ENCODE measurements around the gene BAG5. TPM values are rescaled to one million over a fixed set of nuclear protein-coding genes. Genes with fewer than 3 reads are reported as not detected.

BAG5 gene
- total RNA-seq, 1 donor from 2014 or later, result 16.4 TPM

DNA sequence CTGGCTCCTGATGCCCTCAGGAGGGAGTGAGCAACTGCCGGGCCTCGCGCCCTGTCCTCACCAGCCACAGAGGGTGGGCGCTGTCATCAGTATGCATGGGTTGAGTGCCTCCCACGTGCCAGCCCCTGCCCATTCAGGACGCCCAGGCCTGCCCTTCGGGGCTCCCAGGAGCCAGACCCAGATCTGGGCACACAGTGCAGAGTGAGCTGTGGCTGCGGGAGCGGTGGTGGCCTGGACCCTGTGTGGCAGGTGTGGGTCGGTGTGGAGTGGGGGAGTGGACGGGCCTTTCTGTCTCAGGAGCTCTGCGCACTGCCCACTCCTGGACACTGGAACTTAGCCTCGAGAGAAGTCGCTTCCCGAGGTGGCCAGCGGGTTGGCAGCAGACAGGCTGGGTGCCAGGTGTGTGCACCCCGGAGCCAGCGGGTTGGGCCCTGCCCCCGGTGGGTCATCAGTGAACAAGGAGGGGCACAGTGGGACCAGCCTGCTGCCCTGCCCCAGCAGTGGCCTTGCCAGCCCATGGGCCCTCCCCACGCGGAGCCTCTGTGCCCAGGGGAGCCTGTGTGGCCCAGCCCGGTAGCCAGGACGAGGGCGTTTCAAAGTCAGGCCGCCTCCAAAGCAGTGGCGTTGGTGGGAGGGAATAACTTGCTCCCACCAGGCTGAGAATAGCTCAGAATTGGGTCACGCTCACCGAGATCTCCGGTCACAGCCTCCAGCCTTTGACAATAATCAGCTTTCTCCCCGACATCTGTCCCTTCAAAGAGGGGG is 24.0 kb downstream of the BAG5 start:
- intact Hi-C loops (cut with micrococcal nuclease), result no loop called here
- ATAC-seq (peak; percentile 36), DNase-seq (peak; percentile 60)

DNA sequence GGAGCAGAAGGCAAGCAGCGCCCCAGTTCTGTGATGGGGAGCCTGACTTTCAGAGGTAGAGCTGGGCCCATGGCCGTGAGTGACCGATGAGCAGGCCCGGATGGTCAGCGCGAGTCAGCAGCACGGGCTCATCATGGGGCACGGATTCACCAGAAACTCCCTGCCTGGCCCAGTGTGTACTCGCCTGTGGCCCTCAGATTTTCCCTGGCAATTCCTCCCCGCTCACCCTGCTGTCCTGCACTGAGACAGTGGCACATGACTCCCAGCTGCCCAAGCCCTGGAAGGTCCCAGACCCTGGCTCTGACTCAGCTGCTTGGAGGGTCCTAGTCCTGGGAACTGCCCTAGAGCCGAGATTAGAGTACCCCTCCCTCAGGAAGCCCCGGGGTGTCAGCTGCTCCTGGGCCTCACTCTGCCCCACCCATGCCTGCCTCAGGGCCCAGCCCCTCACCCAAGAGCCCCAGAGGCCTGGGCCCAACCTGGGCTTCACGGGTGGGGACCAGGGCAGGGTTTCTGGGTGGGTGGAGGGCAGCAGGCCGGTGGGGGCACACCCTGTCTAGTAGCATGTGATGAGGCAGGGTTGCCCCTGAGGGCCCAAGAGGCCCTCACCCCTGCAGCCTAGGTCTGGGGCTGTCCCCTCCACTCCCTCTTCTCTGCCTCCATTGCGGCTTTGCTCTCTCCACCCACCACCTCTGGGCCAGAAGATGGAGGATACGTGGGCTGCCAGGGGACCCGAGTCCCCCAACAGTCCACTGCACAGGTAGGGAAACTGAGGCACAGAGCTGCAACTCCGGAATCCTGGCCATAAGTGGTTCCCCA is 25.1 kb downstream of the BAG5 start:
- ATAC-seq, result no peak
- intact Hi-C loops (cut with micrococcal nuclease), result no loop called here
- peak; percentile 27 for DNase-seq

DNA sequence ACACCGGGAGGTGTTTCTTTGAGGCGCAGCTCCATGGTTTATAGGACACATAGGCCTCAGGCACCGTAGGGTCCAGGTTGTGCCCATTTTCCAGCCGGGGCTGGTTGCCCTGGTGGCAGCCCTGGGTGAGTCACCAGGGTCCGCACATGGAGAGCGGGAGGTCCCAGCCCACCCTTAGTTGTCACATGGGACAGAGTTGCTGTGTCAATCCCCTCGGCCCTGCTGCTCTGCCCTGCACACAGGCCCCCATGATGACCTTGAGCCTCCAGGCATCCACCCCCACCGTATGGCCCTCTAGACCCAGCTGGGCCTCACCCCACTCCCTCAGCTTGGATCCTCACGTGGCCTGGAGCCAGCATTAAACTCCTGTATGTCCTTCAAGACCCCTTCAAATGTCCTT is 25.8 kb downstream of the BAG5 start:
- peak; percentile 18 for DNase-seq
- ATAC-seq, result no peak
- intact Hi-C loops (cut with micrococcal nuclease), result no loop called here

DNA sequence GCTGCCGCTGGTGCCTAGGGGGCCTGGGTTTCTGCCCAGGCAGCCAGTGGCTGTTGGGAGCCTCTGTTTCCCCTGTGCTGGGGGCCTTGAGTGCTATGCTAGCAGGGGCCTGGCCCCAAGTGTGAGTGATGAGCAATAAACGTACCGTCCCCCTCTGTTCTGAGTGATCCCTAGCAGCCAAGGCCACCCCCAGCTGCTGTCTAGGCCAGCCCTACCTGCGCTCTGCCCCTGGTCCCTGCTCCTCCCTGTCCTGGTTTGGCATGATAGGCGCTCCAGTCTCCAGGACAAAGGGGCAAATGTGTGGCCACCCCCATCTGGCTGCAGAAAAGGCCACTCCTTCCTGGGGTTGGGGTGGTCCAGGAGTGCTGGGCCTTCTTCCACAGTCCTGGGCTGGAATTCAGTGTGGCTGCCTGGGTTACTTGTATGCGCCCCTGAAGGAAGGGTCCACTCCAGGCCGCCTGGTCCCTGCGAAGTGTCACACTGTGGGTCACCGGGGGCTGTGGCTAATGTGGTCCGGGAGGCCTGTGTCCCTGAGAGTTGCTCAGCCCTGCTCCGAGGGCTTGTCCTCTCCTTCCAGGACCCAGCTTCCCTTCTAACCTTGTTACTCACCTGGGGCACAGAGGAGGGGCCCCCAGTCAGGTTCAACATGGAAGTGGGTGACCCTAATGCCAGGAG is 26.4 kb downstream of the BAG5 start:
- ATAC-seq (no peak), DNase-seq (peak; percentile 18)
- intact Hi-C loops (cut with micrococcal nuclease), result no loop called here

DNA sequence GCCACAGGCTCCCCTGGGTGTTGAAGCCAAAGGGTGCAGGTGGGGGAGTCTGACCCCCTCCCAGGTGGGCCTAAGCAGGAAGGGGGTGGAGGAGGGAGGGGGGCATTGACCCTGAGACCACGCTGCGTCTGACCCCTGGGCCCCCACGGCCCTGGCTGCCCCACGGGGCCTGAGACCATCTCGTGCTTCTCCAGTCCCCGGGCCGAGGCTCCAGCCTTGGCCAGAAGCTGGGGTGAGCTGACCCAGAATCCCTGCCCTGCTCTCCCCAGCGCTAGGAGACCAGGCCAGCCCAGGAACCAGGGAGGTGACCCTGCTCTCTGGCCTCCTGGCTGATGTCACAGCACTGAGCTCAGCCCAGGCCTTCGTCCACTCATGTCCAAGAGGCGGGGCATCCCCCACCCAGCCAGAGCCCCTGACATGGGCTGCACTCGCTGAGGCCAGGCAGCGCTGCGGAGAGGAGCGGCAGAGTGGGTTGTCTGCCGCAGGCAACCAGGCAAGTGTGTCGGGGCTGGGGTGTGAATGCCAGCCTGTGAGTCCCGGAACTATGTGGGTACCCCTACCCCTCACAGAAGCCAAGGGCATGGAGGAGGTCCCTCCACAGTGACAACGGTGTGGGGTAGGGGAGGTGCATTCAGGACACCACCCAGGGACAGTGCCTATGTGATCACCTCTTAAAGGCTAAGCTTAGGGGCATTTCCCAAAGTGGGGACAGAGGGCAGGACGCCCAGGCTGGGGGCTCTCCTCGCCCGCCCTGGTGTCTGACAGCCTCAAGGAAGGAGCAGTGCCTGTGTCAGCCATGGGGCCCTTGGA is 27.2 kb downstream of the BAG5 start:
- intact Hi-C loops (cut with micrococcal nuclease), result no loop called here
- ATAC-seq, result no peak

DNA sequence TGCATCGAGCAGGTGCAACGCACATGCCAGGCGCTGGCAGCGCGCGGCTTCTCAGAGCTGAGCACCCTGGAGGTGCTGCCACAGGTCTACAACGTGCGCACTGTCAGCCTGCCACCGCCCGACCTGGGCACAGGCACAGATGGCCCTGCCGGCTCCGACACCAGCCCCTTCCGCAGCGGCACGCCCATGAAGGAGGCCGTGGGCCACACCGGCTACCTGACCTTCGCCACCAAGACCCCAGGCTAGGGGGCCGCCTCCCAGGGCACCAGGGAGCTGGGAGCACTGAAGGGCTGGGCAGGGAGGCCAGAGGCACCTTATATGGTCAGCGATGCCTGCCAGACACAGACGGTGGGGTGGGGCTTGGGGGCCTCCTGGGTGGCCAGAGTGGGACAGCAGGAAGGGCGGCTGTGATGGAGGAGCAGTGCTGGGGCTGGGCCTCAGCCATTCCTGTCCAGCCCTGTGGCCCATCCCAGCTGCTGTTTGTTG is 27.8 kb downstream of the BAG5 start:
- intact Hi-C loops (cut with micrococcal nuclease), result no loop called here
- ATAC-seq (no peak), DNase-seq (peak; percentile 35)

More for the DNA sequence above, 27.2 kb downstream of the BAG5 start:
- peak; percentile 37 for DNase-seq

DNA sequence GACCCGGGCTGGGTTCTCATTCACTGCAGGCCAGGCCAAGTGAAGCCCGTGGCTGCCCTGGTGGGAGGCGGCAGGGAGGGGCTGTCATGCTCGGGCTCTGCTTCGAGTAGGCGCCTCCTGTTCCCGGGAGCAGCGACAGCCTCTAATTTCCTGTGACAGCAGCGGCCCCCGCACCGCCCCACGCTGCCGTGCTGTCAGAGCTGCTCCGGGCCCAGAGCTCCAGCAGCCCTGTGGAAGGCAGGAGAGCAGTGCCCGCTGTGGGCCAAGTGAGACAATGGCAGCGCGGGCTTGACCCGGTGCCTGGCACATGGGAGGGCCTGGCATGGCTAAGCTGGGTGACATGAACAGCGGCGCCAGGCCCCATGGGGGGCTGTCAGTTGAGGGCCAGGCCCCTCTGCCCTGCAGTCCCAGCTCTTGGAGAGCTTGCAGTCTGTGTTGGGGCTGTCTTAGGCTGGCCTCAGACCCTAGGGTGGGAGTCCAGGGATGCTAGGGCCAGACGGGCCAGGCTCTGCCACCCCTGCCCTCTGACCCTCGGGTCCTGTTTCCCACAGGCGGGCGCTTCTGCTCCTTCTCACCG is 28.4 kb downstream of the BAG5 start:
- intact Hi-C loops (cut with micrococcal nuclease), result no loop called here
- no peak for DNase-seq
- no peak for ATAC-seq

DNA sequence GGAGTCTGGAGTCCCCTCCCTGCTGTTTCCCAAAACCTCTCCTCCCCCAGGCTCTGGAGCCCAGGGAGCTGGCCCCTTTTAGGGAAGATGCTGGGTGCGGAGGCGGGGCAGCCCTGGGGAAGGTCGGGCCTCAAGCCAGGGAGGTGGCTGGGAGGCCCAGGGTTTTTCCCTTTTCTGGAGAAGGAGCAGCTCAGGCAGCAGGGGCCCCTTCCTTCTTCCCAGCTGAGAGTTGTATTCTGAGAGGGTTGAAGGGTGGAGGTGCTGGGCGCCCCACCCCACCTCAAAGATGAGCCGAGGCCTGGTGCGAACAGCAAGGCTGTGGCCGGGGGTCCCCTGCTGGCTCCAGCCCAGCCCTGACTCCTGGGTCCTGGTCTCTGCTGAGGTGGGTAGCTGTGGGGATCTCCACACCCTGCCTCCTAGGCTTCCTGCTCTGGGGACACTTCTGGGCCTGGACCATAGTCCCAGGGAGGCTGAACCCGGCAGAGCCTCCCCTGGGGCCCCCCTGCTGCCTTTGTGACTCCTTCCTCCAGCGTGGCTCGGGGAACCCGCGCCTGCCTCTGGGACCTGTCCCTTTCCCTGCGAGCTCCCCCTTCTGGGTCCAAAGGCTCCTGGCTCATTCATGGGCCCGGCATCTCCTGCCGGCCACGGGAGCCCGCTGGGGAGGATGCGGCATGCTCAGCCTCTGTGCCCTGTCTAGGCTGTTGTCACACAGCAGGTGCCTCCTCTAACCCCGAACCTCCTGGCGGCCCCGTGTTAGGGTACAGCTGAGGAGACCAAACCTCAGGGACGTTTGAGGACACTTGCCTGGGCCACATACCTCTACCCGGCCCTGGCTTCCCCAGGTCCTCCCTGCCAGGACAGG is 29.1 kb downstream of the BAG5 start:
- ATAC-seq (no peak), DNase-seq (no peak)
- intact Hi-C loops (cut with micrococcal nuclease), result no loop called here

DNA sequence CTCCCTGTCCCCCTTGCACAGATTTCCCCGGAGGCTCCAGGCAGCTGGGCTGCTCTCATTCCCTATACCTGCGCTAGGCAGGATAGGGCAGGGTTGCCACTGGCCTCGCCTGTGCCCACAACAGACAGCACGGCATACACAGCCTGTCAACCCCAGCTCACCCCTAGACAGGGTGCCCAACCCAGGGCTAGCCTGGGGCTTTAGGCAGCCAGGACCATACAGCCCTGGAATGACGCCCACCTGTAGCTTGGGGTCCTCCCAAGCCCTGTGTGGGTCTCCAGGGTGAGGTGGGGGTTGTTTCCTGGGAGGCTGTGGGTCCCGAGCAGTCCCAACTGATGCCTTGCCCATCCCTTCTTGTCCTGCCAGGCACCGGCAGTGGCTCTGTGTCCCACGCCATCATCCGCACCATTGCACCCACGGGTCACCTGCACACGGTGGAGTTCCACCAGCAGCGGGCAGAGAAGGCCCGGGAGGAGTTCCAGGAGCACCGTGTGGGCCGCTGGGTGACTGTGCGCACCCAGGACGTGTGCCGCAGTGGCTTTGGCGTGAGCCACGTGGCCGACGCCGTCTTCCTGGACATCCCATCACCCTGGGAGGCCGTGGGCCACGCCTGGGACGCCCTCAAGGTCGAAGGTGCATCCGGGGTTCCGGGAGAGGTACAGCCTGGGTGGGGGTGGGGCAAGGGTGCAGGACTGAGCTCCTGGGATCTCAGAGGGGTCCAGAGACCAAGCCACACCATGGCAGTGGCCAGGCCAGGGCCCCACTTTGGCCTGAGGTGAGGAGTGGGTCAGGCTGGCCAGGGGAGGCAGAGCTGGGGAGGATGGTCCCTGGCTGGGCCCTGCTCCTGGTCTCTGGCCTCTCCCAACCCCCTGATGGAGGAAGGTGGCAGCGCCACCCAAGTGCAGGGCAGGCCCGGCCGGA is 30.0 kb downstream of the BAG5 start:
- DNase-seq, result no peak
- ATAC-seq, result no peak
- intact Hi-C loops (cut with micrococcal nuclease), result no loop called here

DNA sequence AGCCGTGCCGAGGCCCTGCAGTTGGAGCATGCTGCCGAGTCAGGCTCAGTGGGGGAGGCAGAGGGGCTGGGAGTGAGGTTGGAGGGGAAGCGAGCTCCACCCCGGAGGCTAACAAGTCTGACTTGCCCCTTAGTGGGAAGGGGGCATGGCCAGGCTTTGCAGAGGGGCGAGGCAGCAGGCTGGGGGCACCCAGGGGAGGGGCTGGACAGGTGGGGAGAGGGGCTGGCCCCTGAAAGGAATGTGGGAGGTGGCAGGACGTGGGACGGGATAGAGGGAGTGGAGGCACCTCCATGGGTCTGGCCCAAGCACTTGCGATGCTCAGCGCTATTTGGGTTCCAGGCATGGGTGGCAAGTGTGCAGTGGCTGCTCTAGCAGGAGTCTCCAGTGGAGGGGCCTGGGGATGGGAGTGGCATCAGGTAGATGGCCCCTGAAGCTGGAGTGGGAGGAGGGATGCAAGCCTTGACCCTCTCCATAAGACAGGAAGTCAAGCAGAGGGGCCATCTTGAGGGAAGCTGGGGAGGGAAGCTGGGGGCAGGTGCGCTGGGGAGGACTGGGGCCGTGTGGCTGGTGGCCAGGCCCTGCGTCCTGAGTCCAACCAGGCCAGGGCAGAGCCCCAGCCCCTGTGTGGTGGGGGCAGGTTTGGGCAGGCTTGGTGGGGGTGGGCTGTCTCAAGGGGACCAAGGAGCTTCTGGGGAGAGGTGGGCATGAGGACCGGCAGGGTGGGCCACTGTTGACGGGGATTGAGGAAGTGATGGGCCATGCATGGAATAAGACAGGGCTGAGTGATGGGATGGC is 30.8 kb downstream of the BAG5 start:
- ATAC-seq (no peak), DNase-seq (no peak)
- intact Hi-C loops (cut with micrococcal nuclease), result no loop called here

DNA sequence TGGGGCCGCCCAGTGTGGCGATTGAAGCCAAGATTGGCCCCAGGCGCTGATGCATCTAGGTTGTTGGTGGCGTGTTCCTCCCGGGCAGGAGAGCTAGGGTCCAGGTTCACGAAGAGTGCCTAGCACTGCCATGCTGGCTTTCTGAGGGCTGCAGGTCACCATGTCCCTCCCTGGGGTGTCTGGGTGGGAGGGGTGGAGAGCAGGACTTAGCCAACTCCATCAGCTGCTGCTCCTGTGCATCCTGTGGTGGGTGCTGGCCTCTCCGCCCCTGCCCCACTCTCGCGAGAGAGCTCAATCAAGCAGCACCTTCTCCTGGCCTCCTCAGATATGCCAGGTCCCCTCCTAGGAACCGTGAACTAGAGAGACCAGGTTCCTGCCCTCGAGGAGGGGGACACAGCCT is 31.6 kb downstream of the BAG5 start:
- no peak for DNase-seq
- intact Hi-C loops (cut with micrococcal nuclease), result no loop called here
- no peak for ATAC-seq

DNA sequence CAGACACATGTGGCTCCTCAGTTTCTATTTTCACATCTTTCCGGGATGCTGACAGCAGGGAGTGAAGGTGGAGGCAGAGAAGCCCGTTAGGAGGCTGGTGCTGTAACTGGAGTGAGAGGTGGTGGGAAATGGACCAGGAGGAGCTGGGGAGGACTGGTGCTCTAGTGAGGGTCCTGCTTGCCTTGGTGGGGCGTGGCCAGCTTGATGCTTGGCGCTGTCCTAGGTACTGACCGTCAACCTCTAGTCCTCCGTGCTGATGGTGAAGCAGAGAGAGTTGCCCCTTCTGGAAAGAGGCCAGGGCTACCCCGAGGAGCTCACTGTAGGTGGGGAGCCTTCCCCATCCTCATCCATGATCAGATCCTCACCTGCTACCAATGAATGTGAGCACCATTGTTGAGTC is 32.1 kb downstream of the BAG5 start:
- intact Hi-C loops (cut with micrococcal nuclease), result no loop called here
- peak; percentile 33 for DNase-seq
- ATAC-seq, result no peak

DNA sequence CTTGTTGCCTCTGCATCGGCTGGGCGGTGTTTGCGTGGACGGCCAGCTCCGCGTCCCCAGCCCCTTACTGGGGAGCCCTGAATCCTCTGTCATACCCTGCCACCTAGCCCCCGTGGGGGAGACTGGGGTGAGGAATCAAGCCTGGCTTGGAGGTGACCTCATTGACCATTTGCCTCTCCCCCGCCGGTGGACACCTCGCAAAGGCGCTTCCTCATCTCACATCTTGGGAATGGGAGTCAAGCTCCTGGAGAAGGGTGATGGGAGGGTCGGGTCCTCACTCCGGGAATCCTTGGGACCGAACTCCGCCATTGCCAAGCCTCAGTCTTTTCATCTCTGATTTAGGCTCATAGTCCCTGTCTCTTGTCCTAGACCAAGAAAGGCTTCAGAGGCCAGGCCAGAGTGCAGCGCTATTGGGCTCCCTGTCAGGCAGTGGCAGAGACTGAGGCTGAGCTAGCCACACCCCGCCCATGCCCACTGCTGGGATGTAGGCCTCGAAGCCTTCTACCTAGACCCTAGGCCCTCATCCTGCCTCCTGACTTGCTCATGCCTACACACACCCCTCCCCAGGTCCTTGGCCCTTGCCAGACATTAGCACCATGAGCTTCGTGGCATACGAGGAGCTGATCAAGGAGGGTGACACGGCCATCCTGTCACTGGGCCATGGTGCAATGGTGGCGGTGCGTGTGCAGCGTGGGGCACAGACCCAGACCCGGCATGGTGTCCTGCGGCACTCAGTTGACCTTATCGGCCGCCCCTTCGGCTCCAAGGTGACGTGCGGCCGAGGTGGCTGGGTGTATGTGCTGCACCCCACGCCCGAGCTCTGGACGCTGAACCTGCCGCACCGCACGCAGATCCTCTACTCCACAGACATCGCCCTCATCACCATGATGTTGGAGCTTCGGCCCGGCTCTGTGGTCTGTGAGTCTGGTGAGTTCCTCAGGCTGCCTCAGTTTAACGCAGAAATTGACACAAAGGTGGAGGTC is 32.8 kb downstream of the BAG5 start:
- ATAC-seq (no peak), DNase-seq (peak; percentile 29)
- intact Hi-C loops (cut with micrococcal nuclease), result no loop called here

DNA sequence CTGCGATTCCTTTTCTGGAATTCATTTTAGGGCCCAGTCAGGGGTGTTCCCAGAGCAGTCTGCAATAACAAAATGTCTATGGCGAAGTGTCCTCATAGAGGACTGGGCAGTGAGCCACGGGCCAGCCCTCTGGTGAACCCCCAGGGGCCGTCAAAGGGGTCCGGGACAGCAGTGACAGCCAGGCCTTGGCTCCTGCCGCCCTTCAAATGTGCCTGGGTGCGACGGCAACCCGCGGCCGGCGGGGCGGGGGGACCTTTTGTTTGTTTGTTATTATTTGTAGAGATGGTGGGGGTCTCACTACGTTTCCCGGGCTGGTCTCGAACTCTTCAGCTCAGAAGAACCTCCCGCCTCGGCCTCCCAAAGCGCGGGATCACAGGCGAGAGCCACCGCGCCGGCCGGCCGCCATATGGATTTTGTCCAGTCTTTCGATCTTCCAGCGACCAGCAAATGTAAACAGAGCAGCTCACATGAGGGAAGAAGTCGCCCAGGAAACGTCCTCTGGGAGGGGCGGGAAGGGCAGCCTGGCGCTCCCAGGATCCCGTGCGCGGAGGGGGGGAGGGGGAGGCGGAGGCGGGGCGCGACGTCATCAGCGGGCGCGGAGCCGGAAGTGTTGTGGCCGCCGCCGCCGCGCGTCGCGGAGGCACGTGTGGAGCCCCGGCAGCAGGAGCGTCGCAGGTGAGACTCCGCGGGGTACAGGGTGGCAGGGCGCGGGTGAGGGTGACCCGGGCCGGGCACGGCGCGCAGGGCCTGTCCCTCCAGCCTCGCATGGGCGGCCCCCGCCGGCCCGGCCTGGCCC is 33.7 kb downstream of the BAG5 start, which contains the start of gene TRMT61A:
Gene TRMT61A (plus strand): TSS at position 610 of the 796 bp plus-strand sequence. CDS start 783 bp downstream, outside the sequence.
- intact Hi-C loops (cut with micrococcal nuclease), result no loop called here

More for the DNA sequence above, 33.7 kb downstream of the BAG5 start, which contains the start of gene TRMT61A:
- ATAC-seq (peak; percentile 90), DNase-seq (peak; percentile 93)

All from left ventricle myocardium superior (tissue), 1 donor.